Colonic mucosa (tissue), 4 donors: Measurements from ENCODE around the gene SETBP1. TPM values are rescaled to one million over a fixed set of nuclear protein-coding genes. Genes with fewer than 3 reads are reported as not detected.

Source experiments
- DNase-seq: peaks from one replicate; pipeline ENCODE4 v3.0.0-alpha.2; 2020
- H3K27ac ChIP-seq: fragments of 200-600 bp; one replicate; pipeline ENCODE4 v1.8.0; 2021
- H3K27me3 ChIP-seq: fragments of 200-600 bp; one replicate; pipeline ENCODE4 v1.8.0; 2021
- H3K36me3 ChIP-seq: fragments of 200-600 bp; one replicate; pipeline ENCODE4 v1.8.0; 2021
- H3K4me1 ChIP-seq: fragments of 200-600 bp; one replicate; pipeline ENCODE4 v1.8.0; 2021; ENCODE audit warnings: mild to moderate bottlenecking
- H3K4me3 ChIP-seq: fragments of 200-600 bp; one replicate; pipeline ENCODE4 v1.8.0; 2021
- H3K9ac ChIP-seq, 2 donors: one replicate each; pipeline ENCODE4 v1.7.0; 2013; ENCODE audit warnings: control low read depth in 2 of 2, low read depth in 2 of 2, low read length in 2 of 2
- H3K9me3 ChIP-seq: fragments of 200-600 bp; one replicate; pipeline ENCODE4 v1.8.0; 2021
- CTCF ChIP-seq: fragments of 200-600 bp; IDR thresholded peaks from one replicate; pipeline ENCODE4 v1.8.0; 2022; ENCODE audit warnings: antibody characterized with exemption, mild to moderate bottlenecking
- intact Hi-C: fragments of 100-400 bp; cut with DNase I; formaldehyde crosslinking; loops from one replicate; pipeline ENCODE4 v1.14.1; 2022
- total RNA-seq, 2 donors: library from RNA; stranded (reverse); fragmentation: NEBNext Ultra II Directional in 1 of 2; extraction: Animal tissue kit (Norgen Biotek cat#: 25700) in 1 of 2; gene quantifications; one replicate each; pipeline ENCODE4 v1.2.1, GENCODE V29; 2021
- donor health status: healthy.
- donor health status: DM: no; HTN: no; CAD: no.
- donor health status: DM: no; HTN: no; CAD: no.

The SETBP1 gene
- total RNA-seq, 2 donors from 2014 or later, result 9.6 to 11.8 TPM

GRCh38 chr18:45073556-45073955, 392.9 kb downstream of the SETBP1 start:
- no peak overlapping the region for H3K27ac ChIP-seq
- no peaks in the 10 kb centered on the region for H3K4me1 ChIP-seq
- no peak overlapping the region for H3K9ac ChIP-seq
- TF ChIP-seq CTCF, result no peak
- intact Hi-C loops, result no loop called here
- no peaks in the 10 kb centered on the region for H3K9me3 ChIP-seq
- DNase-seq, result no peak
- H3K27me3 ChIP-seq, result no peaks in the 10 kb centered on the region
- no peaks in the 10 kb centered on the region for H3K36me3 ChIP-seq
- H3K4me3 ChIP-seq, result no peak overlapping the region

GRCh38 chr18:45081566-45082181, 401.0 kb downstream of the SETBP1 start:
- no peak for TF ChIP-seq CTCF

GRCh38 chr18:45083226-45083855, 402.7 kb downstream of the SETBP1 start:
- no peak overlapping the region for H3K27ac ChIP-seq
- no peaks in the 10 kb centered on the region for H3K9me3 ChIP-seq
- H3K4me3 ChIP-seq, result no peak overlapping the region
- no peaks in the 10 kb centered on the region for H3K36me3 ChIP-seq
- no peak overlapping the region for H3K9ac ChIP-seq
- no peaks in the 10 kb centered on the region for H3K4me1 ChIP-seq
- no peak for TF ChIP-seq CTCF
- intact Hi-C loops, result no loop called here
- no peak for DNase-seq
- no peaks in the 10 kb centered on the region for H3K27me3 ChIP-seq

More at GRCh38 chr18:45081566-45082181, 401.0 kb downstream of the SETBP1 start:
- no peaks in the 10 kb centered on the region for H3K4me1 ChIP-seq
- no peak overlapping the region for H3K27ac ChIP-seq
- no peak overlapping the region for H3K4me3 ChIP-seq
- no peaks in the 10 kb centered on the region for H3K9me3 ChIP-seq
- intact Hi-C loops, result no loop called here
- H3K9ac ChIP-seq, result no peak overlapping the region
- no peaks in the 10 kb centered on the region for H3K36me3 ChIP-seq
- no peaks in the 10 kb centered on the region for H3K27me3 ChIP-seq
- no peak for DNase-seq

DNA sequence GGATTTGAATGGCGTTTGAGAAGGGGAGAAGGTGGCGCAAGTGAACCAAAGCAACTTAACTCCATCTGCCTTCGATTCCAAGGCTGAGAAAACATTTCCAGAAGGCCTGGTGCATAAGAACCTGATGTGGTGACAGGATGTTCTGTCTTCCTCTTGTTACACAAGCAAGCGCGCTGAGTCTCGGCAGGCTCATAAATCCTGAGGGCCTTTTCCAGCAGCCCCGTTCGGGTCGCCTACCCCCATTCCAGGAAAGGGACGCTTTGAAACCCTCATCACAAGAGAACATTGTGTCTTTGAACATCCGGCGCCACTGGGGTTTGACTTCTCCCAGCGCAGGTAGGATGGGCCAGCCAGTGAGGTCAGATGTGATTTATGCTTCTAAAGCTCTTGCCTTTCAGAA, 403.5 kb downstream of the SETBP1 start:
- no peak for TF ChIP-seq CTCF
- Histone ChIP-seq H3K9ac (no peak overlapping the region), H3K27ac (no peak overlapping the region), H3K27me3 (no peaks in the 10 kb centered on the region), H3K36me3 (no peaks in the 10 kb centered on the region), H3K9me3 (no peaks in the 10 kb centered on the region), H3K4me3 (no peak overlapping the region), H3K4me1 (no peaks in the 10 kb centered on the region)
- no peak for DNase-seq
- intact Hi-C loops, result no loop called here

DNA sequence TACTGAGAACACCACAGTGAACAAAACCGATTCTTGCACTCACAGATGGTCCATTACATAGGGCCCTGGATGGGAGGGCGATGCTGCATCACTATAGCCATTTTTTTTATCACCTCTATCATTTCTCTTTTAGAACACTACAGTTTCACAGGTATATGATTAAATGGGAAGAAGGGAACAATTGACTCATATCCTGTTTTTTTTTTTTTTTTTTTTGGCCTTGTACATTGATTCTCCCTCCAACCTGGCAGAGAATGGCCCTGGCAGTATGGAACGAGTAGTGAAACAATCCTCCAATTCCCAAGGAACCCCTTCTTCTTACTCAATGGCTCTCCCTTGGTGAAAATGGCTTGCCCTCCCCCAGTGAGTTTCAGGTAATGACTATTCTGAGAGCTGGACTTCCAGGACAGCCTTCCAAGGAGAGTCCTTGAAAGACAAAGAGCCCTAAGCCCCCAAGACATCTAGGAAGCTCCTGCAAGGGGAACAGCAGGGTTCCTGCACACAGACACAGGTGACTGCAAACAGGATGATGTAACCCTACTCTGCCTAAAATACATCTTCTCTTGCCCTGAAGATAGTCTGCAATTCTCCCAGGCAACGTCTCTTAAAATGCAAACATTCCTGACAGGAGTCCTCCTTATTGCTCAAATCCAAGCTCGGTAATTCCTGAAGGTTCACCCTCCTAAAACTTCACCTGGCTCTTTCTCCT, 405.4 kb downstream of the SETBP1 start:
- intact Hi-C loops, result no loop called here
- Histone ChIP-seq H3K4me1 (no peaks in the 10 kb centered on the region), H3K9ac (no peak overlapping the region), H3K27me3 (no peaks in the 10 kb centered on the region), H3K9me3 (no peaks in the 10 kb centered on the region), H3K27ac (no peak overlapping the region), H3K4me3 (no peak overlapping the region), H3K36me3 (no peaks in the 10 kb centered on the region)
- TF ChIP-seq CTCF, result no peak
- DNase-seq, result no peak
